Measurements from ENCODE around the gene NSMCE3.
"Not testable (repeated sequence)": the region's sequence is repeated elsewhere in the genome, so short reads cannot be mapped to it uniquely, and the experiment has no call there.

The NSMCE3 gene

DNA sequence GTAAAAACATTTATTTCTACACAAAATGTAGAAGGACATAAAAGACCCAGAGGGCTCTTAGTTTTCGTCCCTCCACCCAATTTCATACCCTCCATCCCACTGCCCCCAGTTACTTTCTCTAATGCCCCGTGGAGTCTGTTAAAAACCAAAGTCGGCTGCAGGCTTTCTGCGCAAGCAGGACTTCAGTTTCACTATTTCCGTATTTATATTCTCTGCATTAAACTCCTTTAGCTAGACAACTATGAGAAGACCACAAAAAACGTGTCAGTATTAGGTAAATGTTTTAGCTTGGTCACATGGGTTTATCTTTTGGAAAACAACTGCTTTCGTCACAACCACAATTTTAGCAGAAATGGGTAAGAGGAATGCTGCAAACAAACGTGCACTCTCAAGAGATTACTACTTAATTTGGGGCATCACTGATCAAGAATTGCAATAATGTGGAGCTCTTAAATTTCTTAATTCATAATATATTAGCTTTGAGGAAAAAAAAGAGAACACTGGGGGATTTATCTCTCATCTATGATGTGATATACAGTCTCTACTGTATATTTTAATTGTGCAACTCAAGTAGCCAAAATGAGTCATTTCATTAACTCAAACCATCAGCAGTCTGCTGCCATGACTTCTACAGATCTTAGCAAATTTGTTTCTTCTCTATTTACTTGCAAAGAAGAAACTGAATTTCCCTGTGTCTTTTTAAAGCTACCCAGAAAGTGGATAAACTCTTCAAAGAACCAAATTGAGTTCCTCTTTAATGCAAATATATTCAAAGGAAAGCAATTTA, 740 bp upstream of the NSMCE3 start:
- DNase-seq (ENCODE audit: low spot score): peak; percentile 22

DNA sequence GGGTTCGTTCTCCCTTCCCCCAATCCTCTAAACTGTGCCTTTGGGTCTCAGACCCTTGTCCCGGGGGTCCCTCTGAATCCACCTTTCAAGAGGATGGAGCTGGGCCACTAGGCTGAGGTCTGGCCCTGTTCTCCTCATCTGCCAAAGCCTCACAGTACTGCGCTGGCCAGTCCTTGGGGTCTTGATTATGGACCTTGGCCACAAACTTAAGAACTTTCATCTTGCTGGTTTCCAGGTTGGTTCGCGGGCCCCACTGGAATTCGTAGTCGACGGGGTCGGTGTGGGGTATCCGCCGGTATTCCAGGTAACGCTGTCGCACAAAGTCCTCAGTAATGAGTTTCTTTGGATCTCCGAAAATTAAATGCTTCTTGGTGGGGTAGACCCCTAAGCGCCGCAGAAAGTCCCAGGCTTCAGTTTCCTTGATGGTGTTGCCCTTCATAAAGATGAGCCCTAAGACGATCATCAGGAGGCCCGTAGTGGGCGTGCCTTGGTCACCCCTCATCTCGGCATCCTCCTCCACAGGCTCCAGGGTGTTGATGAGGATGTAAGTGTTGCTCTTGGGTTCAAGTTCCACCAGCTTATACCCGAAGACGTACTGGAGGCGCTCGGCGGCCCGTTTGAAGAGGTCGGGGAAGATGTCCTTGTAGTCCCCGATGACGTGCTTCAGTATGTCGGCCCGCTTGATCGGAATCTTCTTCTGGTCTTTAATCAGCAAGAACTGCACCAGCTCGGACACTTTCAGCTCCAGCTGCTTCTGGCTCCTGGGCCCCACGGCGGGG, 727 bp downstream of the NSMCE3 start:
- peak; percentile 10 for DNase-seq (ENCODE audit: low spot score)

DNA sequence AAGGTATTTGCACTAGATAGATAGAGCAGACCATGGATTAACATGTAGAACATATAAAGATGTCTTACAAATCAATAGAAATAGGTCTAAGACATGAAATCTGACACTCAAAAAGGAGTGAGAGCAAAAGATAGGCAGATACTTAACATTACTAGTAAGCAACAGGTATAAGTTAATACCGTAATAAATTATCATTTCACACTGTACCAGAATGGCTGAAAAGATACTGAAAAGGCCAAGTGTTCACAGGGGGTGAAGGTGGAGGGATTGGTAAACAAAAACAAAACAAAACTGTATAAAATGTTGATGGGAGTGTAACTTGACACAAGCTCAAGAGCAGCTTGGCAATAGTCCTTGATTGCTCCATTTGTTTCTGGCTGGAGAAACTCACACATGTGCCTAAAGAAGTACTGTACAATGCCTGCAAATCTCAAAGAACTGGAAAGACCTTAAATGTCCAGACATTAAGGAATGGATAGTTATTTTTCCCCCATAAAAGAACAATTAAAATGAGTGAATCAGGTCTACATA, 3.5 kb downstream of the NSMCE3 start:
- no peak for DNase-seq (ENCODE audit: low spot score)

DNA sequence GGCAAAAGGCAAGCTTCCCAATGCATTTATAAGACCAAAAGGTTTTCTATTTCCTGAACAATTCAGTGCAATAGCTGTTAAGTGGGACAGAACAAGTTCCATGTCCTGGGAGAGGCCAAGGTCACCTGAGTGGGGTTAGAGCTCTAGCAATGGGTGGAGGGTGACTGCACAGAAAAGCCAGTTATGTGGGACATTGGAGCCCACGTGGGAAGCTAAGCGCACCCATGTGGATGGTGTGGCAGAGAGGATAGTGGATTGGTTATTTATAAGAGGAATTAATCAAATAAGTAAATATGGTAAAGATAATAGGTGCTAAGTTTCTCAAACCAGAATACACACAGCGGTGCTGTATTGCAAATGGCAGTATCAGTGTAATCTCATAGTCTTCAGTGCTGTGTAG, 6.3 kb downstream of the NSMCE3 start:
- no peak for DNase-seq (ENCODE audit: low spot score)

DNA sequence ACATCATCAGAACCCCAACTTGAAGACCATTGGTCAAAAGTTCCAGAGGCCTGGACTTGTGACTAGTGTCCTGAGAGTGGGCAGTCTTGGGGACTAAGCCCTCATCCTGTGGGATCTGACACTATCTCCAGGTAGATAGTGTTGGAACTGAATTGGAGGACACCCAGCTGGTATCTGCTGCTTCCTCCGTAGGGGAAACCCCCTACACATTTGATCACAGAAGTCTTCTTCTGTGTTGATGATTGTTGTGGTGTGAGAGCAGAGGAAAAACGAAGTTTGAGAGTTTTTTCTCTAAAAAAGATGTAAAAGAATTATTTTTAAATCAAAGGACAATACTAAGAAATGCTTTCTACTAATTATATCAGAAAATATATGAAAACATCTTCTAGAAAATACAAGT, 6.9 kb downstream of the NSMCE3 start:
- no peak for DNase-seq (ENCODE audit: low spot score)

DNA sequence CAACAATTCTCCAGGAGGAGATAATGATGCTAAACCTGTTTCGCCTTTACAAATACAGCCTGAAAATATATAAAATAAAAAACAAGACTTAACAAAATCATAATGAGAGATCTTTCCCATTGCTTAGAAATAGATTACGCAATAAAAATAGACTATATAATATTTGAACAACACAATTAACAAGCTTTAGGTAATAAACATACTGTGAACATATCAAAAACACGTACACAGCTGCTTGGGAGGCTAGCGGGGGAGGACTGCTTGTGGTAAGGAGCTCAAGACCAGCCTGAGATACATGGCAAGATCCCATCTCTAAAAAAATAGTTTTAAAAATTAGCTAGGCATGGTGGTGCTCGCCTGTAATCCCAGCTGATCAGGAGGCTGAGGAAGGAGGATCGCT, 8.7 kb downstream of the NSMCE3 start:
- no peak for DNase-seq (ENCODE audit: low spot score)

DNA sequence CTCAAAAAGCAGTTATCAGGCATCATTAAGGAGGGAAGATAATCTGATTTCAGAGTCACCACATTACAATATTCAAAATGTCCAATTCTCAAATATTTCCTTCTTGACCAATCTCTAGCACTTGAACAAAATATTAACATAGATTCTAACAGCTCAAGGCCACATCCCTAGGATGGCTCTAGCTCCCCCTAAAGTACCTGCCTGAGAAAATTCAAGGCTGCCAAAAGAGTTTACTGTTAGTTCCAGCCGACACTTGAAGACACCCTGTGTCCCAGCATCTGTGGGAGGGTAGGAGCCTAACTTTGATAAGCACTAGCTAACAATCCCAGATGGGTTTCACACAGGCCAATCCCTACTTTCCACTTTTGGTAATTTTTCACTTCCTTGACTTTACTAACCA, 10.4 kb downstream of the NSMCE3 start:
- no peak for DNase-seq (ENCODE audit: low spot score)

DNA sequence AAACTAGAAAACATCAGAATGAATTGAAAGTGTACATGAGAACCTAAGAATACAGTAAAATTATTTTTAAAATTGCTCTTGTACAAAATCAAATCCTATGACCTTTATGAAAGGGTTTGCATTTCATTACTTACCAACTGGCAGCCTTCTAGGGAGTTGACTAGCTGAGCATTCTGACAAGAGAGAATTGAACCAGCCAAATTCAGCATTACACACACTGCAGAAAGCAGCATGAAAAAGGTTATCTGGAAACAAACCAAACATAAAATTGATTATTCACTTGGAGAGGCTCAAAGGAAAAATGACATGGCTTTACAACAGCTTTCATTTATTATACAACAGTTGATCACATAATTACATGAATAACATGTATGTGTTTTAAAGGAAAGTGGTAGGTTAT, 17.4 kb downstream of the NSMCE3 start:
- no peak for DNase-seq (ENCODE audit: low spot score)

DNA sequence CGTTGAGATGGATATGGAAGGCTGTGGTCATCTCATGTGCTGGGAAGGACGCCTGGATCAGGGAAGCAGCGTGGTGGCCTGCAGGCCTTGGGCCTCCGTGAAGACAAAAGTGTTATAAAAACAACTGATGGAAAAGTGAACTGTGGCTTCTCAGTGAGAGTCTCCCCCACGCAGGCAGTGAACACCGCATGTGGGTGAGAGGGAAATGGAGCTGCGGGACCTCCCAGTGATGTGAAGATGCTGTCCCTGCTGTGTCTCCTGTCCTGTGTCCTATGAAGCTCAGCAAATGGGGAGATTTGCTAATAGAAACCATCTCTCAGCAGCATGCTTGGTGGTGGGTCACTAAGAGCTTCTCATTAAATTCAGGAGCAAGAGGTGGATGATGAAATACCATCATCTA, 25.1 kb downstream of the NSMCE3 start:
- no peak for DNase-seq (ENCODE audit: low spot score)

DNA sequence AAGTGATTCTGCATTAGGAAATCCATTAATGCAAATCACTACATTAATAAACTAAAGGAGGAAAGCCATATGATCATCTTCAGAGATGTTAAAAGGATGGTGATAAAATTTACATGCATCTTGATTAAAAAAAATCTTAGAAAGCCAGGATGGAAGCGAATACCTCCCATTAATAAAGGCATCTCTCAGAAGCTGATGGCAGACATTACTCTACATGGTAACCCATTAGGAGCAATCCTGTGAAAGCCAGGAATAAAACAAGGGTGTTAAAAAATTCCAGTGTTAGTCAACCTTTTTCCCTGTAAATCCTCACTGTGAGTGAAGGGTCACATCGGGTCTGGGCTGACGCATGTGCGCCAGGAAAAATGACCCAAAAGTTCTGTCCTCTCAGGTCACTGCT, 25.5 kb downstream of the NSMCE3 start:
- DNase-seq (ENCODE audit: low spot score): no peak

DNA sequence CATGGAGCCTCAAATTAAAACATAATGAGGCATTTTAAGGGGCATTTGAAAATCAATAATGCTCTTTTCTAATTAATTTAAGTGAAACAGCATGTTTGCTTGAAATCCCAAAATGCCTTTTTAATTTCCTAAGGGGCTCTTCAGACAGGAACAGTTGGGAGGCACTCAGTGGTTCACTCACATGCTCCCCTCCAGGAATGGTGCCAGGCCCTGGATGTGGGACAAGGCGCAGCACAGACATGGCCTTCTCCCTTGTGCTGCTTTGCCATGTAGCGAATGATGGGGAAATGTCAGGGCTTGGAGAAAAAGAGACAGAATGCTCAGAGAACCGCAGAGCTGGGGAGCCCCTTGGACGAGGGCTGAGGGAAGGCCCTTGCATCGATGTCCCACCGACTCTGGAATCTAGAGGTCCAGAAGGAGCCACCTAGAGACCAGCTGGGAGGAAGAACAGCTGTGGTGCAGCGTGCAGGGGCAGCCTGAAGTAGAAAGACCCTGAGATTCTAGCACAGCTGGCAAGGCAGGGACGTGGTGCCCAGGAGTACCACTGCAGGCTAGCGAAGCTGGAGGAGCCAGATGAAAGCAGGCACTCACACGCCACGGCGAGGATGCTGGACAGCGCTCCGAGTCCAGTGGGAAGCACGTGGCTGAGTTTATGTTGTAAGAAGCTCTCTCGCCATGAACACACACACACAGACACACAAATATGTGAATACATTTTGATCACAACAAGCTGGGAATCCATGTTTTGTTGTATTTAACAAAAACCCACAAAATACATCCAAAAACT, 27.0 kb downstream of the NSMCE3 start:
- peak; percentile 16 for DNase-seq (ENCODE audit: low spot score)

DNA sequence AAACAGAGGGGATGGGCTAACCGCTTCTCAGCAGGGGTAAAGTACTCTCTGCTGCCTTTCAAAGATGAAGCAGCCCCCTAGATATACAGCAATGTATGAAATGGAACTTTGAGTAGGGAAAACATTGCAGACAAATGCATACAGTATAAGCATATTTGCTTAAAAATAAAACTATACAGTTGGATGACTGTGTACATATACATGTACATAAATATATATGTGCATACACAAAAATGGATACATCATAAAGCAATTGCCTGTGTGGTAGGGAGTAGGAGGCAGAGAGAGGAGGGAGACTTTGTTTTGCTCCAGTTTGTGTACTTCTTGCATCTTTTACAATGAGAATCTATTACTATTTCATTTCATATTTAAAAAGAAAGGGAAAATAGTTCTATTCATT, 28.4 kb downstream of the NSMCE3 start:
- DNase-seq (ENCODE audit: low spot score): no peak

DNA sequence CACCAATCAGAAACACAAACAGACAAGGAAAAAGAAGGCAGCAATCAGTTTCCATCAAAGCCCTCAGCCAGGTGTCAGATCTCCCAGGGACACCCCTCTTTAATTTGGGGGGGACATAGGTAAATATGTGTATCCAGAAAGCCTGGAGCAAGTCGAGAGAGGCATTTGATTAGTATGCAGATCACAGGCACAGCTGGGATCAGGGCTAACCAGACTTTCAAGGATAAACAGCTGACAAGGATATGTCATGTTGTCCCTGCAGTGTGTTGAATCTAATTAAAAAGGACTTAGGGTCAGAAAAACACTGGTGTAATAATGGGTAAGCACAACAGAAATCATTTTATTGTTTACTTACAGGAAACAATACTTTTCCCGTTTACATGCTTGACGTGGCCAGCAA, 30.2 kb downstream of the NSMCE3 start:
- no peak for DNase-seq (ENCODE audit: low spot score)

DNA sequence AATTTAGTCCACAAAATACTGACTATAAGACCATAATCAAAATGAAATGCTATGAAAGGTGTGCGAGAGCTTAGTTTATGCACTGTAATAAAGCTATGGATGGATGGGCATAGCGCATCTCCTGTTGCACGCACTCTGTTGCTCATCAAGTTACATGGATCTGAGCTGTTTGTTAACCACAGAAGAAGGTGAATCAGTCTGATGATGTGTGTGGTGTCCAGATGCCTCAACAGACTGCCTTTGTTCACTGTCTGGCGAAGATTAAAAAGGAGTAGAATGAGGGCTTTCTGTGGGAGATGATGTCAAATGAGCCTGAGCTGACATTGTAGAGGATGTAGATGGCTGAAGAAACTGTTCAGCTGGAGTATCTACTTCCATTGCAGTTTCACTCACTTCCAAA, 36.1 kb downstream of the NSMCE3 start:
- DNase-seq (ENCODE audit: low spot score): no peak

DNA sequence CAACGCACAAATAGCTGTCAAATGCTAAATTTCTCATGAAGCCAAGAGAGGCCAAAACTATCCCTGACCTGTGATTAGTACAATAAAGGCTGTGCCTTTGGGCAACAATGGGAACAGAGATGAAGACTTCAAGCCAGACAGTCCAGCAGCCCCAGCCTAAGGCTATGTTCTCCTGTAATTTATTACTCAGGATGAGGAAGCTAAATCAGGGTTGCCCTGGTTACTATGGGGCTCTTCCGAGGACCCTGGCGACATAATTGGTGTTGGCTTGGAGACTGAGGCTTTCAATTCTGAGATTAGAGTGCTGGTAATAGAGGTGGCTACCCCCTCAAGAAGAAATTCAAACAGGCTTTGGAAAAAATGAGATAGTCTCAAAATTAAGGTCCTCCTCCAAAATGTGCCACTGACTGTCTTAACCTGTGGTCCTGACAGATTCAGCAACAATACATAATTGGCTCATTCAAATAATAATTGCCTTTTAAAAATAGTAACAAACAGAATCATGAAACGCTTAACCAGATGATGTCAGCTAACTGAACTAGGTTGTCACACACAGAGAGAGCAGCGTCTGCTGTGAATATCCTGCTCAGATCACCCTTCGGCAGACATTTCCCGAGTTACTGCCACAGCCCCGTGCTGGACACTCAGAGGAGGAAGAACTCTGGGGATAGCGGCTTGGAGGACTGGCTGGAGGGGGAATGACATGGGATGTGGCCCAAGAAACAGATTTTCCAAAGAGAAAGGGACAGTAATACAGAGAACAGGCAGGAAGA, 43.0 kb downstream of the NSMCE3 start:
- DNase-seq (ENCODE audit: low spot score): no peak

DNA sequence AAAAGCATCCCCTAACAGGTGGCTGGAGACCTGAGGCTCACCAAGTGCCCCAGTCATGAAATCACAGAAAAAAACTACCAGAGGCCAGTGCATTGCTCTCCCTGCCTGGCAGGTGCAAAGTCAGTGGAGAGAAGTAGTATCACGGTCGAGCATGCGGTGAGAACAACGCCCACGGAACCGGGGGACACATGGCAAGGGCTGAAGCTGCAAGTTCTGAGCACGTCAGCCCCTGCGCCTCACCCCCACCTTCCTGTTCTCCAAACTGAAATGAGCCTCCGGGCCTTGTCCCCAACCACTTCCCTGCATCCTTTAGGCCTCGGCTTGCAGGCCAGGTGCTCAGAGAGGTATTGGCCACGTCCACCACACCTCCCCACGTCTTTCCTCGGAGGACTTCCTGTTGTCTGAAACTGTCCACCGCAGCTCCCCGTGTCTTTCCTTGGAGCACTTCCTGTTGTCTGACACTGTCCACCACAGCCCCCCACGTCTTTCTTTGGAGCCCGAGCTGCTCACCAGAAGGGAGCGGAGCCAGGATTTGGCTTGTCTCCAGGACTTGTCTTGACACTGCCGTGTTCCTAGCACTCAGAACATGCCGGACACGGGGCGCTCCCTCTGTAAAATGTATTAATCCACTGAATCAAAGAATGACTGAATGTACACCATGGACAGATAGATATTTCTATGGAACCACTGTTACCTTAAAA, 43.9 kb downstream of the NSMCE3 start:
- no peak for DNase-seq (ENCODE audit: low spot score)

DNA sequence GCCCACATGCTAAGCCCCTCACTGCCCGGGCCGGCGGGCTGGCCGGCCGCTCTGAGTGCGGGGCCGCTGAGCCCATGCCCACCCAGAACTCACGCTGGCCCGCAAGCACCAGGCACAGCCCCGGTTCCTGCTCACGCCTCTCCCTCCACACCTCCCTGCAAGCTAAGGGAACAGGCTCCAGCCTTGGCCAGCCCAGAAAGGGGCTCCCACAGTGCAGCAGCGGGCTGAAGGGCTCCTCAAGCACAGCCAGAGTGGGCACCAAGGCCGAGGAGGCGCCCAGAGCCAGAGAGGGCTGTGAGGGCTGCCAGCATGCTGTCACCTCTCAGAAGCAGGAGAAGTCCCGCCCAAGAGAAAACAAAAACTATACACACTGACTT, 44.6 kb downstream of the NSMCE3 start:
- not testable (repeated sequence) for DNase-seq (ENCODE audit: low spot score)

DNA sequence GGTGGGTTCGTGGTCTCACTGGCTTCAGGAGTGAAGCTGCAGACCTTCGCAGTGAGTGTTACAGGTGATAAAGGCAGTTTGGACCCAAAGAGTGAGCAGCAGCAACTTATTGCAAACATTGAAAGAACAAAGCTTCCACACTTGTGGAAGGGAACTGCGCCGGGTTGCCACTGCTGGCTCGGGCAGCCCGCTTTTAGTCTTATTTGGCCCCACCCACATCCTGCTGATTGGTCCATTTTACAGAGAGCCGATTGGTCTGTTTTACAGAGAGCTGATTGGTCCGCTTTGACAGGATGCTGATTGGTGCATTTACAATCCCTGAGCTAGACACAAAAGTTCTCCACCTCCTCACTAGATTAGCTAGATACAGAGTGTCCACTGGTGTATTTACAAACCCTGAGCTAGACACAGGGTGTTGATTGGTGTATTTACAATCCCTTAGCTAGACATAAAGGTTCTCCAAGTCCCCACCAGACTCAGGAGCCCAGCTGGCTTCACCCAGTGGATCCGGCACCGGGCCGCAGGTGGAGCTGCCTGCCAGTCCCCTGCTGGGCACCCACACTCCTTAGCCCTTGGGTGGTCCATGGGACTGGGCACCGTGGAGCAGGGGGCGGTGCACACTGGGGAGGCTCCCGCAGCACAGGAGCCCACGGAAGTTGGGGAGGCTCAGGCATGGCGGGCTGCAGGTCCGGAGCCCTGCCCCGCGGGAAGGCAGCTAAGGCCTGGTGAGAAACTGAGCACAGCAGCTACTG, 45.2 kb downstream of the NSMCE3 start:
- DNase-seq (ENCODE audit: low spot score): not testable (repeated sequence)

DNA sequence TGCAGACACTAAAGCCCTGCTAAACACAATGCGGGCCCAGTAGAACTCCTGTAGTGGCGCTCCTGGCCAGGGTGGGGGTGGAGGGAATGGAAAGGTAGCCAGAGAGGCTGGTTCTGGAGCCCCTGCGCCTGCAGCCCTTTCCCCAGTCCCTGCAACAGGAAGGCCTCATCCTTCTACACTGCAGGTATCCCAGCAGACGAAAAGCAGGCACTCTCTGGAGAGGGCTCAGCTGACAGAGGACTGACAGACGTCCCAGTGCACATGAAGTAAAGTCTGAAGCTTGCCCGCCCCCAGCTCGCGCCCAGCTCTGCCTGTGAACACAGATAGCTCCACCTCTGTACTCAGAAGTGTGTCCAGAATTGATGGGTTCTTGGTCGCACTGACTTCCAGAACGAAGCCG, 46.0 kb downstream of the NSMCE3 start:
- DNase-seq (ENCODE audit: low spot score): no peak

DNA sequence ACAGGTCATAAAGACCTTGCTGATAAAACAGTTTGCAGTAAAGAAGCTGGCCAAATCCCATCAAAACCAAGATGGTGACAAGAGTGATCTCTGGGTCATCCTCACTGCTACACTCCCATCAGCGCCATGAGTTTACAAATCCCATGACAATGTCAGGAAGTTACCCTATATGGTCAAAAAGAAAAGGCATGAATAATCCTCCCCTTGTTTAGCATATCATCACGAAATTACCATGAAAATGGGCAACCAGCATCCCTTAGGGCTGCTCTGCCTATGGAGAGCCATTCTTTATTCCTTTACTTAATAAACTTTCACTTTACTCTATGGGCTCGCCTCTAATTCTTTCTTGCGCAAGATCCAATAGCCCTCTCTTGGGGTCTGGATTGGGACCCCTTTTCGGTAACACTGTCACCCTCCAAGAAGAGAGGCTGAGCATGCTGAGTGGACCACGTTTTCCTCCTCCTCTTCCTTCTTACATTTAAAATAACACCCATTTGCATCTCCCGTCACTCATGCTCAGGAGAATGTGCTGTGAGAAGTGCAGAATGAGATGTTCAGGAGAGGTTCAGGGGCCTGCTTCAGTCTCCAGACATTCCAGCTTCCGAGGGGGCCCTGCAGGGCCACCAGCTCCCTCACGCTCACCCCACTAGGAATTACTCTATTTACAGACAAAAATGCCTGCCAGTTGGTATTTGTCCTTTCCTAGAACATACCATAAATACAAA, 47.3 kb downstream of the NSMCE3 start:
- DNase-seq (ENCODE audit: low spot score): no peak

All from AG08395 (cell line).